HG03095 (cell line): Measurements from ENCODE around the gene WNT11.
"Not testable (repeated sequence)": the region's sequence is repeated elsewhere in the genome, so short reads cannot be mapped to it uniquely, and the experiment has no call there.

Experiments
- ATAC-seq: cut with Tn5 transposase; IDR thresholded peaks from one replicate; pipeline ENCODE4 v1.9.1; 2021; ENCODE audit warnings: moderate library complexity; ENCODE audit not compliant: unreplicated experiment

Gene WNT11

DNA sequence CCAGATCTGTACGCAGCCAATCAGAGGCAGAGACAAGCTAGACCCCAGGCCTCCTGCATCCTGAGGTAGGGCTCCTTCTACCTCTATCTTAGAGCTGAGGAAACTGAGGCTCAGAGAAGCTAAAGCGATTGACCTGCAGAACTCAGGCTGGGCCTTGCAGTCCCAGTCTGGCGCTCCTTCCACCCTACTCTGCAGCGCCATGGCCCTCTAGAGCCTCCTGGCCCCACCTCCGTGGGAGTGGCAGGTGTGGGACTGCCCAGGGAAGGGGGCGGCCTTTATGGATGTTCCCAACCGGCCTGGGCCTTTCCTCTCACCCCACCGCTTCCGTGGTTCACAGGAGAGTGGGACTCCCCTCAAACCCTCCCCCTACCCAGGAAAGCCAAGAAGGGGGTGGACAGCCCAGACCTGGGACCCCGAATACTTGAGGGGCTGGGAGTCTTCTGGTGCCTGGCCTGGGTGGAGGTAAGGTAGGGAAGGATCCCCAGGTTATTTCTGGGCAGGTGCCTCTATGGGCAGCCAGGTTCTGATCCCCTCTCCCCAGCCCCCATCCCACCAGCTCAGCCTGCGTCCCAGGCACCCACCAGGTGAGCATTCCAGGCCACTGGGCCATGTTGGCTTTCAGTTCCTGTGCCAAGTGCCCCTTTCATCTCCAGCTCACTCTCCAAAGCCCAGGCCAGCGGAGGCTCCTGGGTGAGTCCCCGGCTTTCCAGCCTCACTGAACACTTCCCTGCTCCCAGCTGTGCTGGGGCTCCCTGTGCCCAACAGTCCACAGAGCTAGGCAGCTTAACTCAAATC is 3.0 kb downstream of the WNT11 start:
- ATAC-seq = no peak

- no peak for ATAC-seq
Observed at GRCh38 chr11:76201672-76202412, 4.5 kb downstream of the WNT11 start.

DNA sequence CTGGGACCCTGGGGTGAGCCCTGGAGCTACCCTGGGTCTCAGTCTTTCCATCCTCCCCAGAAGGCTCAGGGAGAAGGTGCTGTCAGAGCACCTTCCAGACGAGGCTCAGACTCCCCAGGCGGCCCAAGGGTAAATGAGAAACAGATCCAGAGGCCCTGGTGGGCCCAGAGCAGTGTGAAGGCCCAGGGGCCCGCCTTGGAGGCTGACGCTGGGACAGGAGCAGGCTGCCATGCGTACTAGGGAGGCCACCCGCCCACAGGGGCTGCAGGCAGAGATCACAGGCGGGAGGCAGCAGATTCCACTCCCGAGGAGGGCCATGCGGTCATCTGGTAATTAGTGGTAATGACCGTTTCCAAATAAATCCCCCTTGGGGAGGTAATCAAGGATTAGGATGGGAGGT is 5.2 kb downstream of the WNT11 start:
- ATAC-seq = no peak

DNA sequence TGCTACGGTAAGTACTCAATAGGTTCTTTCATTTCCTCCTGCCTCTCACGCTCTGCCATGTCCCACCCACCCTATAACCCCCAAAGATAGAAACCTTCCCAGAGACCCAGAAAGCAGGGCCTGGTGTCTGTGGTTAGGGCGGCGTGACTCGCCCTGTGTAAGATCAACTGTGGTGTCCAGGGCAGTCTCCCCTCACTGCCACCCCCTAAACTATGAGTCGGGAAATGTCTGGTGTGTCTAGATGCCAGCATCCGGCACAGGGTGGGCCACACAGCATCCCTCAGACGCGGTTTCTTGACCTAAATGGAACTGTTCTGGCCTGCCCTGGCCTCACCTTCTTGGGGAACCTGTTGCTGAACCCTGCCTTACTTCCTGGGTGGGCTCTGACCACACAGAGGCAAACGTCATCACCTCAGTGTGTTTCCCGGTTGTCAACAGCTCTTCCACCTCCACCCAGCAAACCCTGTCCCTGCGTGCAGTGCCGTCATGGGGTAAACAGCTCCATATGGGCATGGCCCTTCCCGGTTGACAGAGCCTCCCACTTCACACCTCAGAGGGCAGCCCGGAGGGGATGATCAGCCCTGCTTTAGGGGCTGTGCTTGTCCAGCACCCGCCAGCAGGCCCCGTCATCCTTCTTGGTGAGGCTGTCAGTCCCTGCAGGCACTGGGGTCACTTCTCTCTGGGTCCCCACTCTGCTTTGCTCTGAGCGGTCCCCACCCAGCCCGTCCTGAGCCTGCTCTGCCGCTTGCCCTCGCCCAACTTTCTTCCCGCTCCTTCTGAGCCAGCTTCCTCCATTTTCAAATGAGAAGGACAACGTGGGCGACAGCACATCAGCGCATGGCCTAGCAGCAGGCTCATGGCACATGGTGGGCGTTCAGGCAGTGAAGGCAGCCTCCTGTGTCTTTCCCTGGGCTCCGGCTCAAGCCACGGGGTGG is 6.0 kb downstream of the WNT11 start:
- no peak for ATAC-seq

DNA sequence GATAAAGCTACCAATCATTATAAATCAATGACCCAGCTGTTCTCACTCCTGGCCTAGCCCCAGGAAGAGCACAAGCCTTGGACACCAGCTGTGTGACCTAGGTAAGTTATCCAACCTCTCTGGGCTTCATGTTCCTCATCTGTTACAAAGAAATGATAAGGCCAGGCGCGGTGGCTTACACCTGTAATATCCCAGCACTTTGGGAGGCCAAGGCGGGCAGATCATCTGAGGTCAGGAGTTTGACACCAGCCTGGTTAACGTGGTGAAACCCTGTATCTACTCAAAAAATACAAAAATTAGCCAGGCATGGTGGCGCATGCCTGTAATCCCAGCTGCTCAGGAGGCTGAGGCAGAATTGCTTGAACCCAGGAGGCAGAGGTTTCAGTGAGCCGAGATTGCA is 7.6 kb downstream of the WNT11 start:
- ATAC-seq = not testable (repeated sequence)

GRCh38 chr11:76197941-76198640 is 8.2 kb downstream of the WNT11 start:
- ATAC-seq = no peak

GRCh38 chr11:76197332-76197731 is 9.0 kb downstream of the WNT11 start:
- ATAC-seq = no peak

GRCh38 chr11:76196849-76197248 is 9.5 kb downstream of the WNT11 start:
- ATAC-seq = no peak

DNA sequence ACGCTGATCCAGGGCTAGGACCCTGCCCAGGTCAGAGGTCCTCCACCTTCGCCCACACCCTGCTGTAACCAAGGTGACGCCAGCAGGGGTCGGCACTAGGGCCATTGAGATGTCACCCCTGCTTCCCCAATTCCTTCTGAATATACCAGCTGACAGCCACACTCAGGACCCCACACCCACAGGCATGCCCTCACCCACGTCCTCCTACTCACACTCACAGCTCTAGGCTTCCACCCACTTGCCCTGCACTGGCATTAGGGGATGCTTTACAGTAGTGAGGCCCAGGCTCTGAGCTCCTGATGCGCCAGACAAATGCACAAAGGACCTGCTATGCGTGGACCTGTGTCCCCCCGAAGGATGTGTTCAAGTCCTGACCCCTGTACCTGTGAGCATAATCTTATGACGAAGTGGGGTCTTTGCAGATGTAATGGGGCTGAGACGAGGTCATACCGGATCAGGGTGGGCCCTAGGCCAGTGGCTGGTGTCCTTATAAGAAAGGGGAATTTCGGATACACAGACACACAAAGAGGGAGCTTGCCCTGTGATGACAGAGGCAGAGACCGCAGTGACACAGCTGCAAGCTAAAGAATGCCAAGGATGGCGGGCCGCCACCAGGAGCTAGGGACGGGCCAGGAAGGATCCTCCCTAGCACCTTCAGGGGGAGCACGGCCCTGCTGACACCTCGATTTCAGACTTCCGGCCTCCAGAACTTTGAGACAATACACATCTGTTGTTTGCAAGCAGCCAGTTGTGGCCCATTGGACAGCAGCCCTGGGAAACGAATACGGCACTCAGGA is 11.2 kb downstream of the WNT11 start:
- ATAC-seq = no peak

DNA sequence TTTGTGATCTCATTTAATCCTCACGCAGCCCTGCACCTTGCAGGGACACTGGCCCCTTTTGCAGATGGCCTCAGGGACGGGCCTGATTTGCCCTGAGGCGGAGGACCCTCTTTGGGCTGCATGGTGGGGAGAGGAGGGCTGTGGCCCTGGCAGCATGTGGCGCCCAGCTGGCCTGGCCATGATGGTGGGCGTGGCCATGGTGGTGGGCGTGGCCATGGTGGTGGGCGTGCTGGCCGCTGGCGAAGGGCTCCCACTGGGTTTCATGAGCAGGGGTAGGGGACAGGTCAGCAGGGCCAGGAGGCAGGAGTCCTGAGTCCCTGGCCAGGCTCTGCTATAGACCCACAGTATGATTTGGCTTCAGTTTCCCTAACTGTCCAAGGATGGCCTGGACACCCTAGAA is 13.1 kb downstream of the WNT11 start:
- no peak for ATAC-seq

DNA sequence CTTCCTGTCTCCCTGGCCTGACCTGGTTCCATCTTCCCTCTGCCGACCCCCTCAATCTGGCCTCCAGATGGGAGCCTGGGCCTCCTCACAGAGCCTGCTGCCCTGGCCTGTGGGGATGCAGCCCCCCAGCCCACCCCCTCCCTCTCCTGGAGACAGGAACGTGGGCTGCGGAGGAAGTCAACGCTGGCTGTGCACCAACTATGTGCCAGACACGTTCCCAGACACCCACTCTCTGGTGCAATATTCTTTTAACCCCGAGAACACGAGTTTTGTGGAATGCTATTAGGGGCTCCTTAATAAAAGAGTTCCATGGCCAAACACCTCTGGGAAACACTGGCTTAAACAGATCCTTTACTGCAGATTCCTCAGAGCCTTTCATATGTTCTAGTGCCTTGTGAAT is 15.9 kb downstream of the WNT11 start:
- no peak for ATAC-seq

DNA sequence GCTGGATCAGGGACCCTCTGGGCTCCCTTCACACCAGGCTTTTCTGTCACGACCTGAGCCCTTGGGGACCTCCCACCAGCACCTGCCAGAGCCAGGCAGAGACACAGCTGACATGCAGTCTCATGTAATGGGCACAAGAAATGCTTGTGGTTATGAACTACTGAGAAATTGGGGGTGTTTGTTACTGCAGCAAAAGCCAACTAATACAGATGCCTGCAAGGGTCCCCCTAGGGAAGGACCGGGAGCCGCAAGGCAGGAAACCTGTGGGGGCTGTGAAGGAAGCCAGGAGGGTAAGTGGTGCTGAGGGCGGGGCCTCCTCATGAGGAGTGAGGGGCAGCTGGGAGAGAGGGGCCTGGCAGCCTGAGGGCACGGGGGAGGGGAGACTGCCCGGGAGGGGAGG is 16.6 kb downstream of the WNT11 start:
- no peak for ATAC-seq

DNA sequence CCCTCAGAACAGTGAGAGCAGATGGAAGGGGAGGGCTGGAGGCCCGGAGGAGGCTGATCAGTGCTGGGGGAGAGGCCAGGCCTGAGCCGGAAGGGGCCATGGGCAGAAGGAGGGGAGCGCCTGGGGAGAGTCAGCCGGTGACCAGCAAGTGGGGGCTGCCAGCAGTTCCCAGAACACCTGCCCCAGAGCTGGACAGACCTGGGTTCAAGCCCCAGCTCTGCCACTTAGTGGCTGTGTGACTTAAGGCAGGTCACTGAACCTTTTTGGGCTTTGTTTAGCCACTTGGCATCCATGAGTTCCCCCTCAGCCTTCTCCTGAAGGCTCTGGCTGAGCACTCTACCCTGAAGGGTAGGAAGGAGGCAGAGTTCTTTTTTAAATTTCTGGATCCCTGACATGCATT is 17.4 kb downstream of the WNT11 start:
- ATAC-seq = no peak

DNA sequence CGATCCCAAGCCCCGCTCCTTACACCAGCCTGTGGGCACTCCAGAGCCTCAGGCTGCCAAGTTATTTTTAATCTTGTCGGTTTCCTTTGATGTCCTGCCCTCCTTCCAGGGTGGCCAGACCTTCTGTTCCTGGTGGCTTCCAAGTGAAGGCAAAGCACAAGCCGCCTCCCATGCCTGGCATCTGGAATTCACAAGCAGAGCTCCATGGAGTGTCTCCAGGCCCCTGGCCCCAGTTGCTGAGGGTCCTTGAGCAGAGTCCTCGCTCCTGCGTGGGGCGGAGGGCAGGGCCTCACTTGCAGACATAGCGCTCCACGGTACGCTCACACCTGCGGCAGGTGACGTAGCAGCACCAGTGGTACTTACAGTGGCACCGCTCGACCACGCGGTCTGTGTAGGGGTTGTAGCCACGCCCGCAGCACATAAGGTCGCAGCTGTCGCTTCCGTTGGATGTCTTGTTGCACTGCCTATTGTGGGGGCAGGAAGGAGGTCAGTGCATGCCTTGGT is 19.5 kb downstream of the WNT11 start:
- no peak for ATAC-seq

- no peak for ATAC-seq
Observed at GRCh38 chr11:76185931-76186401, 20.3 kb downstream of the WNT11 start.

GRCh38 chr11:76185511-76185910 is 20.8 kb downstream of the WNT11 start:
- ATAC-seq = no peak

GRCh38 chr11:76184551-76184993 is 21.7 kb downstream of the WNT11 start:
- ATAC-seq = no peak

GRCh38 chr11:76181371-76181770 is 24.9 kb downstream of the WNT11 start:
- no peak for ATAC-seq

DNA sequence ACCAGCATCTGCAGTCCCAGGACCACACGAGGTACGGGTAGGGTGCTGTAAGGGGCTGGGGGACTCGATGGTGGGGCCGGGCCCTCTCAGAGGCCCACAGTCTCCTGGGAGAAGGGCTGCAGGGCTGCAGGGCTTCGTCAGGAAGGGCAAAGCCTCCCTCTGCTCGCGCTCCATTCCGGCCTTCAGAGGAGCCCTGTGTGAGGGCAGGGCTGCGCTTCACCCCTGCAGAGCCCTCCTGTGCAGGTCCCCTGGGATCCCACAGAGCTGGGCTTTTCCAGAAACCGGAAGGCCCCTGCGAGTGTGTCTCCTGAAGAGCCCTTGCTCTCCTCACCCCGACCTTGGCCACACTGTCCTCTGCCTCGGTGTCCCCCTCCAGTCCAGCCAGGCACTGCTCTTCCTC is 27.2 kb downstream of the WNT11 start:
- no peak for ATAC-seq
